Activated CD4-positive, alpha-beta memory T cell treated with anti-CD3 and anti-CD28 coated beads, Interleukin-2, amount 10 ng/mL, durations not matched to agents 7 days and 5 days (primary cell): ENCODE data around the gene HOXD9. TPM values are rescaled to one million over a fixed set of nuclear protein-coding genes. Genes with fewer than 3 reads are reported as not detected.

Experiments used
- CTCF ChIA-PET: fragments of 350-600 bp; sonication (Branson Sonifier 250); formaldehyde crosslinking; loops from one replicate; lab custom pipeline; 2021; ENCODE audit warnings: antibody characterized with exemption, inconsistent platforms; lab: Charles Lee
- POLR2A ChIA-PET: fragments of 350-600 bp; sonication (Branson Sonifier 250); formaldehyde crosslinking; loops from one replicate; lab custom pipeline; 2021; ENCODE audit warnings: antibody characterized with exemption; lab: Charles Lee
- DNase-seq: peaks from one replicate; pipeline ENCODE4 v3.0.0-alpha.2; 2020
- H3K27ac Mint-ChIP-seq: one replicate; pipeline ENCODE4 v1.8.0; 2021; ENCODE audit warnings: mild to moderate bottlenecking, mixed read lengths
- H3K27me3 Mint-ChIP-seq: one replicate; pipeline ENCODE4 v1.8.0; 2021; ENCODE audit warnings: mixed read lengths
- H3K36me3 Mint-ChIP-seq: one replicate; pipeline ENCODE4 v1.8.0; 2021; ENCODE audit warnings: low read depth, mixed read lengths
- H3K4me1 Mint-ChIP-seq: one replicate; pipeline ENCODE4 v1.8.0; 2021; ENCODE audit warnings: mixed read lengths
- H3K4me3 Mint-ChIP-seq: one replicate; pipeline ENCODE4 v1.8.0; 2021; ENCODE audit warnings: mild to moderate bottlenecking, mixed read lengths
- H3K9me3 Mint-ChIP-seq: one replicate; pipeline ENCODE4 v1.8.0; 2021; ENCODE audit warnings: mixed read lengths
- total RNA-seq, 2 experiments: library from RNA; stranded (reverse); gene quantifications; one replicate each; pipeline ENCODE4 v1.2.3, GENCODE V29; 2021

Gene HOXD9
- total RNA-seq, 2 experiments from 2014 or later: not detected

DNA sequence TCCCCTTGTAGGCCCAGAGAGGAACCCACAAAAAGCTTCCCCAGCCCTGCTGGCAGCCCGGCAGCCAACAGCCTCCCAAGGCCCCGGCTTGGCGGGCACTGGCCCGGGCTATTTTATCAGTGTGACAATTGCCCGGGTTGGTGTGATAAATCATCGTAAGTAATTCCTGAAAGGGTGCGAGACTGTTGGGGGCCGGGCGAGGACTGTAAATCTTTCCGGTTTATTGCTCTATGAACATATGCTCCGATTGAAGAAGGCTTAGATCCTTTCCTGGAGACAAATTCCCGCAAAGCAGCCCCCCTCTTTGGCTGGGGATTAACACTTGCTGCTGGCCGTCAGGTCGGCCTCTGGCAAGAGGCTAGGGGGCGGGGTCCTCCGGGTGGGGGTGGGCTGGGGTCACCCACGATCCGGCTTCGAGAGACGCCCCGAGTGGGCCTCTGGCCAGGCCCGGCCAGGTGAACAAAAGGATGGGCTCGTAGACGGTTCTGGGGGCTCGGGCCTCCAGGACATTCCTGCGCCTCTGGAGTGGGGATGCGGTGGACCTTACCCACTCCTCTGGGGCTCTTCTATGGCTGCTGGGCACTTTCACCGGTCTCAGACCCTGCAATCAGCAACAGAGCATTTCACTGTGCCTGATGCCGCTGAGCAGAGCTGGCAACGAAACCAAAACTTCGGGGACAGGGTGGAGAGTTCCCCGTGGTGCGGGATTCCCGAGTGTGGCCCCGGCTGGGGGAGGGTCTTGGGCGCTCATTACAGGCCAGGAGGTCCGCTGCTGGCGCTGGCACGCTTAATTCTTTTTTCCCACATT, 36.5 kb downstream of the HOXD9 start:
- CTCF ChIA-PET: interaction anchor here (1.0 kb wide), 1 partner anchor 38 kb away, joined by 3 read pairs; no protein-coding TSS in a partner anchor

DNA sequence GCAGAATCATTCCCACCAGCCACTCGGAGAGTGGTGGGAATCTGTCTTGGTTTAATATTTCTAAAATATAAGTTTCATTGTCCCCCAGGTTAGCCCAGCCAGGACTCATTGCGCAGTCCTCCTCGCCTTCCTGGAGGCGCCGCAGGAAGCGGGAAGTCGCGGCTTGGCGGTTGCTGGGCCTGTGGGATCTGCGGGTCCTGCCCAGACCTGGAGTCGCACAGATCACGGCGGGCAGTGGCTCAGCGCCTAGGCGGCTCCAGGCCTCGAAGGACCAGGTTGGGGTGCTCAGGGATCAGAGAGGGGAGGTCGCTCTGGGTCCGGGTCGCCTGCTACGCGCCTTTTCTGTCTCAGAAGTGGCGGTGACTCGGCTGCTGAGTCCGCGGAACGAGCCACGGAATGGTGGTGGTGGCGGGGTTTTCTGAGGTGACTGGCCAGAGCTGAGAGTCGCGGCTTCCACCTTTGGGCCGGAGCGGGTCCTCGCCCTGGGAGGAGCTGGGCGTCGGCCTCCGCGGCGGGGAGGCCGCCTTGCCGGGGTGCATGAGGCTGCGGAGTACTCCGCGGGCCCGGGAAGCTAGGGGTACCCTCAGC, 37.2 kb downstream of the HOXD9 start:
- no peak overlapping the region for H3K27ac Mint-ChIP-seq
- H3K4me1 Mint-ChIP-seq: peaks cover 8% of the 10 kb centered on the region

More for the DNA sequence above, 36.5 kb downstream of the HOXD9 start:
- no peak overlapping the region for H3K4me3 Mint-ChIP-seq
- no peak for DNase-seq
- POLR2A ChIA-PET: no interaction called here
- H3K9me3 Mint-ChIP-seq: no peaks in the 10 kb centered on the region
- H3K27me3 Mint-ChIP-seq: peaks cover 87% of the 10 kb centered on the region
- no peak overlapping the region for H3K27ac Mint-ChIP-seq
- H3K36me3 Mint-ChIP-seq: peaks cover 15% of the 10 kb centered on the region
- peaks cover 5% of the 10 kb centered on the region for H3K4me1 Mint-ChIP-seq

DNA sequence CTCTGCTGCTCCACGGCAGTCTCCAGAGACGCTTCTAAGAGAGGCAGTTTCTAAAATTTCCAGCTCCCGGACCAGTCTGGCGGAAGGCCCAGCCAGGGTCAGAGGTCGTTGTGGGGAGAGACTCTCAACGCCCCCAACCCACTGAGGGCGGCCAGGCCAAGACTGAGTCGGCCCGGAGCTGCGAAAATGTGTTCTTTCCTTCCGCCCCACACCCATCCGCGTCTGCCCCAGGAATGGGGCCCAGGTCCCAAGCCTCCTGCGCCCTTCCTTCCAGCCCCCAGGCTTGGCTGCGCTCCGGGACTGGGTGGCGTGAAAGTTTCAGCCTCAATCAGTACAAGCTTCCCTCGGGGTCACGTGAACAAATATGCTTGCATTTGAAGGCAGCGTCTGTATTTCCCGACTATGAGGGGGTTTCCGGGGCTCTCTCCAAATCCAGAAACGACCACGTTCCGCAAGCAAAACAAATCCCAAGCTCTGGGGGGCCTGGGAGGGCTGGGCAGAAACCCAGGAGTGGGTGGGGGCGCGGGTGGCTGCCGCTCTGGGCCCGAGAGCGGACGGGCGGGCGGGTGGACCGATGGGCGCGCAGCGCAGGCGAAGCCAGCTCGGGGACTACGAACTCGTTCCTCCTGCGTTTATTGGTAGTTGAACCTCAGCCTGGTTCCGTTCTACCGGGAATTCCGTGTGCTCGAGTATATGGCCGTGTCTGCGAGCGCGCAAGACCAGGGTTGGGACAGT, 37.9 kb downstream of the HOXD9 start:
- Mint-ChIP-seq H3K4me1 (peaks cover 8% of the 10 kb centered on the region), H3K27me3 (peaks cover 88% of the 10 kb centered on the region), H3K27ac (no peak overlapping the region), H3K4me3 (no peak overlapping the region), H3K36me3 (peaks cover 18% of the 10 kb centered on the region), H3K9me3 (no peaks in the 10 kb centered on the region)
- POLR2A ChIA-PET: no interaction called here
- DNase-seq: no peak
- CTCF ChIA-PET: no interaction called here

More for the DNA sequence above, 37.2 kb downstream of the HOXD9 start:
- DNase-seq: no peak
- Mint-ChIP-seq H3K27me3 (peaks cover 88% of the 10 kb centered on the region), H3K9me3 (no peaks in the 10 kb centered on the region), H3K4me3 (no peak overlapping the region), H3K36me3 (peaks cover 18% of the 10 kb centered on the region)
- CTCF ChIA-PET: no interaction called here
- POLR2A ChIA-PET: no interaction called here

DNA sequence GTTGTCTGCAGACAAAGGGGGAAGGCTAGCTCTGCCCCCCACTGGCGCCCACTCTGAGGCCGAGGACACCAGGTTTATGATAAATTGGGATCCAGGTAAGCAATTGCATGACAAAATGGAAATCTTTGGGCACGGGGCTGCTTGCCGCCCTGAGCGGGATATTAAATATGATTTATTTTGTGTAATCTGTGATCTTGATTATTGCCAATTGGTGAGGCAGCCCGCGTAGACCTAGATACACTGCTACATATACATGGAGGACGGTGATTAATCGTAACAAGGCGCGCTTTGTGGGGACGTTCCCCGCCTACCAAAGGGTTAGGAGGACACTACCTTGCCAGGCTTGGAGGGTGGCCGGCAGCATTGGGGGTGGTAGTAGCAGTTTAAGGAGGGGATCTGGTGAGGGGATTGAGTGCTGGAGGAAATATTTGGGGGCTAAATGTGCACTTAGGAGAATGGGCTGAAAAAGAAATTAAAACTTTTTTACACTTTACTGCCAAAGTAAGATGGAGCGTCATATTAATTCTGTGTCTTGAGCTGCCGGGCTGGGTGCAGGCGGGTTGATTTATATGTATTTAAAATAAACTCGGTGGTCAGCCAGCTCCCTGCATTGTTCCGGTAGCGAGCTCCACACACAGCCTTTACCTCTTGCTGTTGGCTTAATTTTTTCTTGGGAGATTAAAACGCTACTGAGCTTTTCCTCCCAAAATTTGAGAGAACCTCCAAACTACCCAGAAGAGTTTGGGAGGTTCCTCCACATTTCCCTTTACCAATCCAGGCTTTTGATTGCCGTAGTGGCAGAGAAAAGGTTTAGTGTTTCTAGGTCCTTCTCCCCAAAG, 38.7 kb downstream of the HOXD9 start:
- POLR2A ChIA-PET: no interaction called here
- H3K4me3 Mint-ChIP-seq: no peak overlapping the region
- no peak overlapping the region for H3K27ac Mint-ChIP-seq
- H3K9me3 Mint-ChIP-seq: no peaks in the 10 kb centered on the region
- peaks cover 89% of the 10 kb centered on the region for H3K27me3 Mint-ChIP-seq
- H3K4me1 Mint-ChIP-seq: peaks cover 8% of the 10 kb centered on the region
- CTCF ChIA-PET: interaction anchor here (1.5 kb wide), 1 partner anchor 35 kb away, joined by 7 read pairs; no protein-coding TSS in a partner anchor
- H3K36me3 Mint-ChIP-seq: peaks cover 18% of the 10 kb centered on the region
- DNase-seq: no peak

DNA sequence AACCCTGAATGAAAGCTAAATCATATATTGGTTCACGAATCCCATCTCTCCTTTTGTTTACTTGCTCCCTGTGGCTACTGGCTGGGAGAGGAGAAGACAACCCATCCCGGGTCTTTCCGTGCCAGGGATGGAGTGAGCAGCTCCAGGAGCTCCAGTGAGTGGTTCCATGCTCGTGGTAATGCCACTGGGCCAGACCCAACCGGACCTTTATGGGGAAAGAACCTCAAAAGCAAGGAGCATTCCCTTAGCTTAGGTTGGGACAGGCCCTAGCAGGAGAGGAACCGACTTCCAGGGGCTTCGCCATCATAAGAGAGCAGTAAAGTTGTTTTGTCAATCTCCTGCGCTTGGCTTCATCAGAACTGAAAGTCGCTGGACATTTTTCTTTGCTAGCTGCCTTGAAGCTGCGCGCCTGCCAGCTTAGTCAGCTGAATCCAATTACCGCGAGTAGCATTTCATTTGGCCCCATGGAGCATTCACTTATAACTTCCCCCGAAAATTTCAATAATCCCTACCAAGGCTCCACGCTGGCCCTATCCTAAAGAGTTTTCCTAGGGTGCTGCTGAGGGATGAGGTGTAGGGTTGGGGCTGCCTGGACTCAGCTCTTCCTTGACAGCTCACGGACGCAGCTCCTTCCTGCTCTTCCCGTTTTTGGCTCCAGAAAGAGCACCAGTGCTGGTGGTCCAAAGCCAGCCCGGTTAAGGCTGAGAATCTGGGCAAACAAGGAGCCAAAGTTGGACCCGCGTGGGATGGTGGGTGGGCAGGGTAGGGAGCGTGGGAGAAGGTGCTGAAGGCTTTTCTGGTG, 39.5 kb downstream of the HOXD9 start:
- Mint-ChIP-seq H3K4me1 (peaks cover 8% of the 10 kb centered on the region), H3K9me3 (no peaks in the 10 kb centered on the region), H3K36me3 (peaks cover 18% of the 10 kb centered on the region), H3K27me3 (peaks cover 90% of the 10 kb centered on the region), H3K4me3 (no peak overlapping the region), H3K27ac (no peak overlapping the region)
- ChIA-PET POLR2A (no interaction called here), CTCF (interaction anchor here (1.0 to 1.5 kb wide), 3 partner anchors 36 to 293 kb away, joined by 3 to 7 read pairs (median 5); no protein-coding TSS in a partner anchor)
- DNase-seq: no peak

DNA sequence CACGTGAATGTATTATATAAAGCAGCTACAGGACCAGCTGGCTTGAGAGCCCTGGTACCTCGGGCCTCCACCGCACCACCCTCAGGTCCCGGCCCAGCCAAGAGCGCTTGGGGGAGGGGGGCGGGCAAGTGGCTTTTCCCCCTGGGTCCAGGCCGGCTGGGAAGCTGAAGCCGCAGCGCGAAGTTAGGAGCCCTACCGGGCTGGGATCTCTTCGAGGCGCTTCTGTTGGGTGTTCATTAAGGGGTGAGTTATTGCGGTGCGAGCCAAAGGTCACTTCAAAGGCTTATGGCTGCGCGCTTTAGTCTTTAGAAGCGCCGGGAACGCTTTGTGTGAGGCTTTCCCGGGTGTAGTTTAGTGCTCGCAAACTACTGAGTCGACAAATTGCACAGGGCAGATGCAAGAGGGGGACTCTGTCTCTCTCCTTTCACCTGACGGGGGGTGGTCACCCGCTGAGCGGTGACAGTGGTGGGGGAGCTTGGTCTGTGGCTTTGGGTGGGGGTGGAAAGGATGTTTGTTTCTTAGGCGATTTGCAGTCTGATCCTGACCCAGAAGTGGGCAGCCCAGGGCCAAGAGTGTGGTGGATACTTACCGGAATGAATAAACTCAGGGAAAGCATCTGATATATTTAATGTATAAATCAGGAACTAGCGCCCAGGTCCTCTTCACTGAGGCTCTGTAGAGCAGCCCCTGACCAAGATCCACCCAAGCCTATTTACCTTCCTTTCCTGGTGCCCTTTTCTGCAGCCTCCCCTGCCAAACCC, 40.6 kb downstream of the HOXD9 start:
- Mint-ChIP-seq H3K4me3 (no peak overlapping the region), H3K36me3 (peaks cover 13% of the 10 kb centered on the region), H3K4me1 (peaks cover 6% of the 10 kb centered on the region), H3K27me3 (peaks cover 89% of the 10 kb centered on the region), H3K27ac (no peak overlapping the region), H3K9me3 (no peaks in the 10 kb centered on the region)
- ChIA-PET CTCF (interaction anchor here (1.0 to 1.3 kb wide), 2 partner anchors 67 to 292 kb away, joined by 3 to 5 read pairs; no protein-coding TSS in a partner anchor), POLR2A (no interaction called here)
- no peak for DNase-seq

DNA sequence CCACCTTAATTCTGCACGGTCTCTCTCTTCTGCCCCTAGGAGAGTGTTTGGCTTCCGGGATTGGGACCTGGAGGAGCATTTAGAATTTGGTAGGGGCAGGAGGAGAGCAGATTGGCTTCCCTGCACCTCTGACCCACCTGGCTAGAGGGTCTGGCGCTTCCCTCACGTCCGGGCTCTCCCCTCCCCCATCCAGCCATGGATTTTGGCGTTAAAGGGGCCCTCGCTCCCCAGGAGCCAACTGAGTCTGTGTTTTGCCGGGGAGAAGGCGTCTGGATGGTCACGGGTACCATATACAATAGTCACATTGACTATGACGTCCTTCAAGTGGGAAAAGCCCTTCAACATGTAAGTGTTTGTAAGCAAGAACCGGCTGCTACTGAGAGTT, 41.1 kb downstream of the HOXD9 start:
- Mint-ChIP-seq H3K27me3 (peaks cover 84% of the 10 kb centered on the region), H3K4me3 (no peak overlapping the region), H3K36me3 (peaks cover 10% of the 10 kb centered on the region), H3K9me3 (no peaks in the 10 kb centered on the region), H3K4me1 (peaks cover 4% of the 10 kb centered on the region), H3K27ac (no peak overlapping the region)
- CTCF ChIA-PET: no interaction called here
- DNase-seq: no peak
- POLR2A ChIA-PET: no interaction called here

DNA sequence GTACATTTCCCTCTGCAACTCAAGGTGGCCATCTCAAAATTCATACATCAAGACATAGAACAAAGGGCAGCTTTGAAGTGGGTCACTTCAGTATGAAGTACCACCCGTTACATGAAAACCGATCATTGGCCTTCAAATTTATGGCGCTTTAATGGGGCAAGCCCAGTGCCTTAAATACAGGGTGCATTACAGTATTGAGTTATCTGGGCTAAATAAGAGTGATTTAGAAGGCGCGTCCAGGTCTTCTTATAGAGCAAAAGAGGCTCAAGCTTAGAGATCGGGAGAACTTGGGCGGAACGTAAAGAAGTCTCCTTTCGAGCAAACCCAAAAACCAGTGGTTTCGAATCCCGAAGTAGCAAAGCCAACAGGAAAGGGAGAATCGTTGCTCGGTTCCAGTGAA, 41.7 kb downstream of the HOXD9 start:
- Mint-ChIP-seq H3K4me3 (no peak overlapping the region), H3K9me3 (no peaks in the 10 kb centered on the region), H3K4me1 (peaks cover 4% of the 10 kb centered on the region), H3K27ac (no peak overlapping the region), H3K27me3 (peaks cover 82% of the 10 kb centered on the region), H3K36me3 (peaks cover 10% of the 10 kb centered on the region)
- DNase-seq: no peak
- POLR2A ChIA-PET: no interaction called here
- CTCF ChIA-PET: no interaction called here

DNA sequence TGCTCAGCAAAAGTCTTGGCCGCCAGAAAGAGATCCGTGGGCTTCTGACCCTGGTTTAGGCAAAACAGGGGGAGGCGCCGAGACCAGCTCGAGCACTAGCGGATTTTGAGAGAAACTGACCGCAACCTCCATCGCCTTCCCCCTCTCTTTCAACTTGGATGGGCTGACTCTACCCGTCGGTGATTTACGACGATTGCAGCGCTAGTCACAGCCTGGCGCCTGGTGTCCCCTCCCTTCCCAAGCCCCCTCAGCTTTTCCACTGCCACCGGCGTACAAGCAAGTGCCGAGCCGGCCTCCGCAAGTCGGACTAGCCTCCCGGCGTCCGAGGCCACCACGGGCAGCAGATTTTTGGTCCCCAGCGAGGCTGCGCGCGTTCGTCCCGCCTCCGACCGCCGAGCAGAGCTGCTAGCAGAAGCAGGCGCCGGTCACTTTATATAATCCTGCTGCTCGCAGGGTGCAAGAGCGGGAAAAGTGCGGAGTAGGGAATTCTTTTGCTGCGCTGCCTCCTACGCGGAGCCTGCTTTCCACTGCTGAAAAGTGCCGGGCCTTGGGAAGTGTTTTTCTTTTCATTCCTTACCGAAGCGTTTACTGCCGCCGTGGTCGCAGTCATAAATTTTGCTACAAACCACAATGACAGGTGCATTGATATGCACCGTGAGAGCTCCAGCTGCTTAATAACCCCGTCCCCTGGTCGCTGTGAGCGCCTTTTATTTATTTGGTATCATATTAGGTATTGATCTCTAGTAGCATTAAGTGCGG, 42.3 kb downstream of the HOXD9 start:
- ChIA-PET CTCF (interaction anchor here (0.9 kb wide), 1 partner anchor 33 kb away, joined by 6 read pairs; no protein-coding TSS in a partner anchor), POLR2A (no interaction called here)
- DNase-seq: no peak
- Mint-ChIP-seq H3K27ac (no peak overlapping the region), H3K4me1 (peaks cover 4% of the 10 kb centered on the region), H3K9me3 (no peaks in the 10 kb centered on the region), H3K27me3 (peaks cover 81% of the 10 kb centered on the region), H3K36me3 (peaks cover 10% of the 10 kb centered on the region), H3K4me3 (no peak overlapping the region)

DNA sequence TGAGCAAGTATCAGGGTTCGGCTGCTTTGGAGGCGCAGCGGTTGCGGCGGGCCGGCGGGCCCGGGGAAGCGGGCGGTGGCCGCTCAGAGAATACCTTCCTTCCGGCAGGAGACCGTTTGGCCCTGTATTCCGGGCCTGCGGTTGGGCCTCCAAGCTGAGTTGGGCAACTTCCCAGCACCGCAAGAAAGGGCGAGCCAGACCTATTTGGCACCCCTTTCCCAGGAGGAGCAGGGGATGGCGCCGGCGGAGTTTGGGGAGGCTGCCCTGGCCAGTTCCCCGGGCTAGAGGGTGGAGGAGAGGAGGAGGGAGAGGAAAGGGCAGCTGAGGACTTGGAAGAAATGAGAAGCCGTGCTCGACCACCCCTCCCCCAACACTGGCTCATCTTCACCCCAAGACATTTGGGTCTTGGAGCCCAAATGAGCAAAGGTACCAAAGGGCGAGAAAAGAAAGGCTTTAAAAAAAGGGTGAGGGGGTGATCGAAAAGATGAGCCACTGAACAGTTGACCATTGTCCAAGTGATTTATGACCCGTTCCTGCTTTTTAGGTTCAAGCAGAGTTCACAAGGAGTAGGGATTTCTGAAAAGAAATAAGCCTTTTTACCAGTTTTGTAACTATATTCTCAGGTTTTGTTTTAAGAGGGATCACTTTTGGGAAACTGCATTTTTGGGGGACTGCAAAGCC, 43.0 kb downstream of the HOXD9 start:
- Mint-ChIP-seq H3K27ac (no peak overlapping the region), H3K4me3 (no peak overlapping the region), H3K36me3 (peaks cover 10% of the 10 kb centered on the region), H3K27me3 (peaks cover 80% of the 10 kb centered on the region), H3K4me1 (peaks cover 4% of the 10 kb centered on the region), H3K9me3 (no peaks in the 10 kb centered on the region)
- DNase-seq: no peak
- POLR2A ChIA-PET: no interaction called here
- CTCF ChIA-PET: interaction anchor here (0.9 kb wide), 1 partner anchor 34 kb away, joined by 6 read pairs; no protein-coding TSS in a partner anchor
